PC-9 (cell line): ENCODE results near the gene DNAJC17. TPM values are rescaled to one million over a fixed set of nuclear protein-coding genes. Genes with fewer than 3 reads are reported as not detected.
A peak's percentile ranks its signal among the peaks of the same experiment; 100 is the strongest.

Experiments used
- BruUV-seq: library from RNA; stranded (reverse); fragments of 400-500 nt; replicated peaks from 2 replicates; lab custom pipeline; 2021; lab: Mats Ljungman, UMichigan
- CTCF ChIA-PET: fragments of 300-600 bp; sonication (Branson Sonifier 250); formaldehyde crosslinking; loops from one replicate; lab custom pipeline; 2022; ENCODE audit warnings: antibody characterized with exemption; lab: Charles Lee
- POLR2A ChIA-PET: fragments of 300-600 bp; sonication (Branson Sonifier 250); formaldehyde crosslinking; loops from one replicate; lab custom pipeline; 2022; ENCODE audit warnings: antibody characterized with exemption; ENCODE audit not compliant: unreplicated experiment; lab: Charles Lee
- DNase-seq, 2 experiments: peaks; one replicate each; pipeline versions ENCODE4 v3.0.0 to v3.0.0-alpha.2; 2015 to 2022; ENCODE audit warnings: mixed read lengths in 1 of 2
- H2AFZ ChIP-seq: fragments of 200-600 bp; sonication (generic); 2 replicates; pipeline ENCODE4 v1.8.1; 2017; ENCODE audit warnings: antibody characterized with exemption
- H3F3A ChIP-seq: fragments of 200-600 bp; sonication (generic); 2 replicates; pipeline ENCODE4 v1.8.1; 2017; ENCODE audit warnings: antibody characterized with exemption, mild to moderate bottlenecking, low read depth; ENCODE audit not compliant: insufficient read depth
- H3K27ac ChIP-seq: fragments of 200-600 bp; sonication (generic); 2 replicates; pipeline ENCODE4 v1.6.1; 2016; ENCODE audit warnings: mixed run types
- H3K27me3 ChIP-seq: fragments of 200-600 bp; sonication (generic); 2 replicates; pipeline ENCODE4 v1.6.1; 2016; ENCODE audit warnings: low read depth, mixed run types; ENCODE audit not compliant: insufficient read depth
- H3K36me3 ChIP-seq: fragments of 200-600 bp; sonication (generic); 2 replicates; pipeline ENCODE4 v1.6.1; 2016; ENCODE audit warnings: low read depth, mixed run types
- H3K4me1 ChIP-seq: fragments of 200-600 bp; sonication (generic); replicated peaks from 2 replicates; pipeline ENCODE4 v1.6.1; 2016; ENCODE audit warnings: mixed run types; ENCODE audit not compliant: insufficient read depth
- H3K4me2 ChIP-seq: fragments of 200-600 bp; sonication (generic); 2 replicates; pipeline ENCODE4 v1.6.1; 2017; ENCODE audit warnings: mixed run types
- H3K4me3 ChIP-seq: fragments of 200-600 bp; sonication (generic); 2 replicates; pipeline ENCODE4 v1.6.1; 2016; ENCODE audit warnings: mixed run types
- H3K79me2 ChIP-seq: fragments of 200-600 bp; sonication (generic); 2 replicates; pipeline ENCODE4 v1.6.1; 2017; ENCODE audit warnings: low read depth, mixed run types
- H3K9me2 ChIP-seq: fragments of 200-600 bp; sonication (generic); 2 replicates; pipeline ENCODE4 v1.8.1; 2017; ENCODE audit warnings: mild to moderate bottlenecking; ENCODE audit not compliant: insufficient read depth
- H3K9me3 ChIP-seq: fragments of 200-600 bp; sonication (generic); 2 replicates; pipeline ENCODE4 v1.8.1; 2016; ENCODE audit warnings: low read depth; ENCODE audit not compliant: insufficient read depth
- H4K20me1 ChIP-seq: fragments of 200-600 bp; sonication (generic); 2 replicates; pipeline ENCODE4 v1.8.1; 2017; ENCODE audit not compliant: insufficient read depth
- EZH2 ChIP-seq: fragments of 200-600 bp; sonication (generic); IDR thresholded peaks from 2 replicates; pipeline ENCODE4 v1.8.0; 2017; ENCODE audit warnings: antibody characterized with exemption, low read depth
- intact Hi-C: fragments of 100-400 bp; cut with micrococcal nuclease; formaldehyde crosslinking; loops from one replicate; pipeline ENCODE4 v1.10.0; 2022; ENCODE audit not compliant: unreplicated experiment
- total RNA-seq: library from RNA; stranded (reverse); gene quantifications from 2 replicates; pipeline ENCODE4 v1.2.3, GENCODE V29; 2021
- TF ChIP-seq, protein P1 (sequence below): fragments of 200-600 bp; sonication (generic); conservative IDR thresholded peaks from 2 replicates; pipeline ENCODE4 v1.6.1; 2017; ENCODE audit warnings: mixed run types, antibody characterized with exemption, mild to moderate bottlenecking, moderate library complexity

The DNAJC17 gene
- total RNA-seq, 1 experiment from 2014 or later: 27.4 TPM

DNA sequence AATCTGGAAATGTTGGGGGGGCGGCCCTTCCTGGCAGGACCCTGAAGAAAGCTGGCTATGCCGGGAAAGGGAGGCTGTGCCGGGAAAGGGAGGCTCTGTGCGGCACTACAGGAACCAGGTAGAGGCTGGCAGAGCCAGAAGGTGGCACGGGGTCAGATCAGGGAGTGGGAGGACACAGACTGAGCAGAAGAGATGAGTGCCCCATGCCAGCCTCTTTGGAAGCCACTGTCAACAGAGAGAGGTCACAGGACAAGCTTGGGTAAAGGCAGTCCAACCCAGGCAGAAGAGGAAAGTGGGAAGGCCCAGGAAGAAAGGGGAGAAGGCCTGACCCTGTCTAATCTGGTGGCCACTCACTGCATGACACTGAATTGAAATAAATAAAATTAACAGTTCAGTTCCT, 36.0 kb downstream of the DNAJC17 start:
- Histone ChIP-seq H3K27ac (peak overlapping the region; percentile 83), H2AFZ (no peak overlapping the region), H3K4me3 (no peak overlapping the region), H3K9me3 (no peaks in the 10 kb centered on the region), H3F3A (peaks cover 34% of the 10 kb centered on the region), H4K20me1 (no peaks in the 10 kb centered on the region), H3K9me2 (no peaks in the 10 kb centered on the region), H3K79me2 (no peaks in the 10 kb centered on the region), H3K4me1 (peaks cover 45% of the 10 kb centered on the region), H3K27me3 (no peaks in the 10 kb centered on the region), H3K4me2 (peak overlapping the region; percentile 77), H3K36me3 (0 out of 2 replicates have a peak, but pooled peaks cover 4% of the 10 kb centered on the region)
- BruUV-seq: no TSS peak
- intact Hi-C loops: loop anchor here (10.0 kb wide), 1 partner anchor 176 kb away; the partner anchor contains the start of gene KNL1
- TF ChIP-seq, protein P1, sequence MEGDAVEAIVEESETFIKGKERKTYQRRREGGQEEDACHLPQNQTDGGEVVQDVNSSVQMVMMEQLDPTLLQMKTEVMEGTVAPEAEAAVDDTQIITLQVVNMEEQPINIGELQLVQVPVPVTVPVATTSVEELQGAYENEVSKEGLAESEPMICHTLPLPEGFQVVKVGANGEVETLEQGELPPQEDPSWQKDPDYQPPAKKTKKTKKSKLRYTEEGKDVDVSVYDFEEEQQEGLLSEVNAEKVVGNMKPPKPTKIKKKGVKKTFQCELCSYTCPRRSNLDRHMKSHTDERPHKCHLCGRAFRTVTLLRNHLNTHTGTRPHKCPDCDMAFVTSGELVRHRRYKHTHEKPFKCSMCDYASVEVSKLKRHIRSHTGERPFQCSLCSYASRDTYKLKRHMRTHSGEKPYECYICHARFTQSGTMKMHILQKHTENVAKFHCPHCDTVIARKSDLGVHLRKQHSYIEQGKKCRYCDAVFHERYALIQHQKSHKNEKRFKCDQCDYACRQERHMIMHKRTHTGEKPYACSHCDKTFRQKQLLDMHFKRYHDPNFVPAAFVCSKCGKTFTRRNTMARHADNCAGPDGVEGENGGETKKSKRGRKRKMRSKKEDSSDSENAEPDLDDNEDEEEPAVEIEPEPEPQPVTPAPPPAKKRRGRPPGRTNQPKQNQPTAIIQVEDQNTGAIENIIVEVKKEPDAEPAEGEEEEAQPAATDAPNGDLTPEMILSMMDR: no peak
- no peak for TF ChIP-seq EZH2
- ChIA-PET POLR2A (no interaction called here), CTCF (interaction anchor here (0.9 kb wide), 1 partner anchor 24 kb away, joined by 4 read pairs; no protein-coding TSS in a partner anchor)
- DNase-seq: no peak

DNA sequence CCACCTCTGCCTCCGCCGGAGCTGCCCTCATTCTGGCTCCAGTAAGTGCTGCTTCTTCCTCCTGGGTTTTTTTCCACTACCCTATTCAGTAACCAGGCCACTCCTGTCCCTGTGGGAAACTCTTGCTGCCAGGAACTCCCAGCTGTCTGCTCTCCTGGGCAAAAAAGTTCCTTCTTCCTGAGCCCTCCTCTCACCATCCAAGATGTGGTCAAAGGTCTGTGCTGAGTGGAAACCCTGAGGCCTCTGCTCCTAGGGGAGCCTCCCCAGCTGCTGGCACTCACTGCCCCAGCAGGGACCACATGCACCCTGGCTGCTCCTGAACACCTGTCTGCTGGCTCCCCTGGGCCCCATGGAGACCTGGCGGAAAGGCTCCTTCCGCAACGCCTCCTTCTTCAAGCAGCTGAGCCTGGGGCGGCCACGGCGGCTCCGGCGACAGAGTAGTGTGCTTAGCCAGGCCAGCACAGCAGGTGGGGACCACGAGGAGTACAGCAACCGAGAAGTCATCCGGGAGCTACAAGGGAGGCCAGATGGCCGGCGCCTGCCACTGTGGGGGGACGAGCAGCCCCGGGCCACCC, 37.0 kb downstream of the DNAJC17 start:
- Histone ChIP-seq H3K4me3 (peak overlapping the region; percentile 36; the same call in 1 of the 2 replicates), H3F3A (peaks cover 41% of the 10 kb centered on the region), H3K36me3 (no peaks in the 10 kb centered on the region), H3K79me2 (no peaks in the 10 kb centered on the region), H2AFZ (no peak overlapping the region), H3K27me3 (no peaks in the 10 kb centered on the region), H3K9me3 (no peaks in the 10 kb centered on the region), H3K9me2 (no peaks in the 10 kb centered on the region), H3K27ac (peak overlapping the region; percentile 83), H4K20me1 (no peaks in the 10 kb centered on the region), H3K4me2 (peak overlapping the region; percentile 77), H3K4me1 (peaks cover 53% of the 10 kb centered on the region)
- peak in 1 of 2 experiments; percentile 65 for DNase-seq
- ChIA-PET CTCF (interaction anchor here (0.5 to 2.0 kb wide), 4 partner anchors 9 to 124 kb away, joined by 4 to 20 read pairs (median 6); no protein-coding TSS in a partner anchor), POLR2A (interaction anchor here (0.6 kb wide), 3 partner anchors 17 to 438 kb away, joined by 4 to 5 read pairs (median 5); no protein-coding TSS in a partner anchor)
- intact Hi-C loops: loop anchor here (10.0 kb wide), 1 partner anchor 175 kb away; the partner anchor contains the start of gene KNL1
- no TSS peak for BruUV-seq
- TF ChIP-seq, protein P1: no peak
- TF ChIP-seq EZH2: no peak

DNA sequence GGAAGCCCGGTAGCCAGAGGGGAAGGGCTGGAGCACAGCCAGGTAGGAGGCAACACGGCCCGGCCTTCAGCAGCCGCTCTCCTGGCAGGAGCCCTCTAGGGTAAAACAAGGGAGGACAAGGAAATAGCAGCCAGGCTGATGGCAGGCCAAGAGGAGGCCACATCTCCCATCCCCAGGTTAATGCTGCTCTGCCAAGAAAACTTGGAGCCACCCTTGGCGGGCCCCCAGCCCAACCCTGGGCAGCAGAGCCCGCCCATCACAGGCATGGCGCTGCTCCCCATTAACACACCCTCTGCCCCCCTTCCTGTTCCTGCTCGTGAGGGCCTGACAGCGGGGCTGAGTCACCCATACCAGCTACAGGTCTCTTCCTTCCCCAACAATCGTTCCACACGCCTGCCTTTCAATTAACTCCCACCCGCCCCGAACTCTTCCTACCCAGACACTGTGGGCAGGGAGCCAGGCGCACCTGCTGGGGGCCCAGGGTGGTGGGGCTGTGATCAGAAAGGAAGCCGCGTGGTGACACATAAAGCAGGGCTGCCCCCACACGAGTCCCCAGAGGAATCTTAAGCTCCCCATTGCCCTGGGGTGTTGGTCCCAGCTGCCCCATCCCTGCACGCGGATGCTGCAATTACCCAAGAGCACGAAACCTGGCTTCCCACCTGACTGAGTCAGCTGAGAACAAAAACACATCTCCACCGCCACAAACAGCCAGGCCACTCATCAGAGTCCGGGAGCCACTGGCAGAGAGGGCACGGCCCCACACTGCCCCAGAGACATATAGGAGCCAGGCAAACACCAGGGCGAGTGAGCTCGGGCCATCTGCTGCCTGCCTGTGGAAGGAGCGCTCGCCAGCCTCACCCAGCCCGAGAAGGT, 37.8 kb downstream of the DNAJC17 start, which contains the start of gene C15orf62:
C15orf62 (plus strand) TSS at position 707 of the 873 bp plus-strand sequence. CDS start 516 bp downstream, outside the sequence.
- Histone ChIP-seq H3K27ac (peak within 1 kb of the TSS; percentile 83), H3K79me2 (no peaks in the 10 kb centered on the region), H3K4me3 (peak within 1 kb of the TSS; percentile 41; the same call in 1 of the 2 replicates), H3K4me1 (peaks cover 58% of the 10 kb centered on the region), H3K4me2 (peak within 1 kb of the TSS; percentile 77), H3K27me3 (no peaks in the 10 kb centered on the region), H3K9me3 (no peaks in the 10 kb centered on the region), H3K36me3 (no peaks in the 10 kb centered on the region), H3K9me2 (no peaks in the 10 kb centered on the region), H3F3A (peaks cover 47% of the 10 kb centered on the region), H4K20me1 (no peaks in the 10 kb centered on the region), H2AFZ (no peak within 1 kb of the TSS)
- TF ChIP-seq EZH2: no peak
- TF ChIP-seq, protein P1: no peak
- CTCF ChIA-PET: interaction anchor here (0.5 to 2.0 kb wide), 5 partner anchors 9 to 123 kb away, joined by 4 to 20 read pairs (median 6); no protein-coding TSS in a partner anchor
- peak; percentile 93 to 94 for DNase-seq
- POLR2A ChIA-PET: interaction anchor here (0.6 kb wide), 3 partner anchors 17 to 85 kb away, joined by 4 to 5 read pairs (median 4); no protein-coding TSS in a partner anchor
- no TSS peak for BruUV-seq
- intact Hi-C loops: loop anchor here (1.0 to 10.0 kb wide), 5 partner anchors 14 to 175 kb away; partner anchors contain the start of genes DNAJC17, KNL1, RMDN3 and SPINT1
